Measurements from ENCODE around the gene TIFAB. TPM values are rescaled to one million over a fixed set of nuclear protein-coding genes. Genes with fewer than 3 reads are reported as not detected.

The TIFAB gene
- total RNA-seq, 2 experiments from 2014 or later = not detected

DNA sequence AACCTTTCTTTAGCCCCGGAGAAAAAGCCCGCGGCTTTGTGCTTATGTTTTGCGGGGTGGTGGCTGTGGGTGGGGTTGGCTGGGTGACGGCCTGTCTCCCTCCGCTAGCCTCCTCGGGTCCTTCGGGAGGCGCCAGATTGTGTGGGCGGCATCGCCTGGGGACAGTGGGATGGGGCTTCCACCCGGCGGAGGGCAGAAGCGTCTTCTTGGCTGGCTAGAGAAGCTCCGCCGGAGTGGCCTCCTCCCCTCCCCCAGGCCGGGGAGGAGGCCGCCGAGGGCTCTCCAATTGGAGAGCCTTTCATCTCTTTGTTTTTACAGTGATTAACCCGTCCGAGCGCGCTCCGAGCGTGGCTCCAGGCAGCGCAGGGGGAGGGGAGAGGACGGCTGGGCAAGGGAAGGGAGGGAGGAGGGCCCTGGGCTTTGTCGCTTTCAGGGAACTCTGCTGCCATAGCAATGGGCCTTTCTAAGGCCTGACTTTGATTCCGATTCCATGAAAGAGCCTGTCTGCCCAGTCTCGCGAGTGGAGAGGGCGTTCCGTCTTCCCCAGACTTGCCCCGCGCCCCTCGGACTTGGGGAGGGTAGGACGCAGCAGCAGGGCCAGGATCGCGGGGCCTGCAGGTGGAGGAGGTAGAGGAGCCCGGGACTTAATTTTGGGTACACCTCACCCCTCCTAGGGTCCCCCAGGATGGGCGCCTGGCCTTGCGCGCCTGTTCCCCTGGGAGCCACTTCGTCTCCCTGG is 36.7 kb upstream of the TIFAB start:
- Mint-ChIP-seq H3K27ac (no peak overlapping the region), H3K27me3 (peaks cover 78% of the 10 kb centered on the region), H3K36me3 (ENCODE audit: low read depth) (peaks cover 2% of the 10 kb centered on the region), H3K4me3 (no peak overlapping the region), H3K9me3 (no peaks in the 10 kb centered on the region), H3K4me1 (peaks cover 7% of the 10 kb centered on the region)
- POLR2A ChIA-PET = no interaction called here
- DNase-seq = no peak
- CTCF ChIA-PET = no interaction called here

DNA sequence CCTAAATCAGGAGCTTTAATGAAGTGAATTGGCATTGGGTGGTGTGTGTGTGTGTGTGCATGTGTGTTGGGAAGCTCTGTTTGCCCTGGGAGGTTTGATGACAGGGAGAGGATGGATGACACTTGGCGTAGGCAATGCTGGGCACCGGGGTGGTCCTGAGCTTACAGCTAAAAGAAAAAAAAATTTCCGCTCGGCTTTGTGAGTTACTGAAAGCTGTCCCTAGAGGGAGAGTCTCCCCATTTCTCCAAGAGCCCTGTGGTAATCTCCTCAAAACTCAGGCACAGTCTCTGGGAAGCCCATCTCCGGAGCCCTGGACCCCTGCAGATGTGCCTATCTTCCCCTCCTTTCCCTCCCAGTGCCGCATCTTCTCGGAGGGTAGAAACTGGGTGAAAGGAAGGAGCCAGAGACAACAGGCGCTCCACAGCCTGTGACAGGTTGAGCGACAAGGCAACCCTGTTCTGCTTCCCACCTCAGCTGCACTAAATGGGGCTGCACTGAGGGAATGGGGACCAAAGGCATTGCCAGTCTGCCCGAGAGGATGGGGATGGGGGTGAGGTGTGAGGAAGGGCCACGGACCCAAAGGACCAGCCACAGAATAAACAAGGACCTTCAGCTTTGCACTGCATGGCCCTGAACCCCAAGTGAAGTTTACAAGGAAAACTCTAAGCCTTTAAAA is 35.8 kb upstream of the TIFAB start:
- Mint-ChIP-seq H3K9me3 (no peaks in the 10 kb centered on the region), H3K4me1 (peaks cover 7% of the 10 kb centered on the region), H3K27ac (no peak overlapping the region), H3K4me3 (no peak overlapping the region), H3K27me3 (peaks cover 76% of the 10 kb centered on the region), H3K36me3 (ENCODE audit: low read depth) (peaks cover 2% of the 10 kb centered on the region)
- DNase-seq = no peak
- POLR2A ChIA-PET = no interaction called here
- CTCF ChIA-PET = interaction anchor here (0.9 to 1.0 kb wide), 2 partner anchors 25 to 44 kb away, joined by 3 read pairs; no protein-coding TSS in a partner anchor

DNA sequence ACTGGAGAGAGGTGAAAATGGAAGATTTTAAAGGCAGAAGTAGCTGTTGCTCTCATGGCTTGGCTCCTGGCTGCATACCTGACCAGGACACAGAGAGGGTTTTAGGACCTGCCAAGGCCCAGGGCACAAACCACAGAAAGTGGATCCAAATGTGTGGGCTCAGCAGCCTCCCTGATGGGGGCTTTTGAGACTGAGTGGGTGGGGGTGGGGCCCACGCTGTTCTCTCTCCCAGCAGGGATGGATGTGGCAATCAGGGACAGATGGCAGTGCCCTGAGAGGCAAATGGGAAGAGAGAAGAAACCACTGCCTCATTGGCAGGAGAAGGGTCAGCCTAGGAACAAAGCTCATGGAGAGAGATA is 34.9 kb upstream of the TIFAB start:
- H3K36me3 Mint-ChIP-seq (ENCODE audit: low read depth) = peaks cover 2% of the 10 kb centered on the region
- no peak for DNase-seq
- POLR2A ChIA-PET = no interaction called here
- no peaks in the 10 kb centered on the region for H3K9me3 Mint-ChIP-seq
- no peak overlapping the region for H3K27ac Mint-ChIP-seq
- H3K27me3 Mint-ChIP-seq = peaks cover 66% of the 10 kb centered on the region
- peaks cover 7% of the 10 kb centered on the region for H3K4me1 Mint-ChIP-seq
- CTCF ChIA-PET = interaction anchor here (0.8 to 0.9 kb wide), 2 partner anchors 14 to 24 kb away, joined by 3 read pairs; no protein-coding TSS in a partner anchor
- H3K4me3 Mint-ChIP-seq = no peak overlapping the region

DNA sequence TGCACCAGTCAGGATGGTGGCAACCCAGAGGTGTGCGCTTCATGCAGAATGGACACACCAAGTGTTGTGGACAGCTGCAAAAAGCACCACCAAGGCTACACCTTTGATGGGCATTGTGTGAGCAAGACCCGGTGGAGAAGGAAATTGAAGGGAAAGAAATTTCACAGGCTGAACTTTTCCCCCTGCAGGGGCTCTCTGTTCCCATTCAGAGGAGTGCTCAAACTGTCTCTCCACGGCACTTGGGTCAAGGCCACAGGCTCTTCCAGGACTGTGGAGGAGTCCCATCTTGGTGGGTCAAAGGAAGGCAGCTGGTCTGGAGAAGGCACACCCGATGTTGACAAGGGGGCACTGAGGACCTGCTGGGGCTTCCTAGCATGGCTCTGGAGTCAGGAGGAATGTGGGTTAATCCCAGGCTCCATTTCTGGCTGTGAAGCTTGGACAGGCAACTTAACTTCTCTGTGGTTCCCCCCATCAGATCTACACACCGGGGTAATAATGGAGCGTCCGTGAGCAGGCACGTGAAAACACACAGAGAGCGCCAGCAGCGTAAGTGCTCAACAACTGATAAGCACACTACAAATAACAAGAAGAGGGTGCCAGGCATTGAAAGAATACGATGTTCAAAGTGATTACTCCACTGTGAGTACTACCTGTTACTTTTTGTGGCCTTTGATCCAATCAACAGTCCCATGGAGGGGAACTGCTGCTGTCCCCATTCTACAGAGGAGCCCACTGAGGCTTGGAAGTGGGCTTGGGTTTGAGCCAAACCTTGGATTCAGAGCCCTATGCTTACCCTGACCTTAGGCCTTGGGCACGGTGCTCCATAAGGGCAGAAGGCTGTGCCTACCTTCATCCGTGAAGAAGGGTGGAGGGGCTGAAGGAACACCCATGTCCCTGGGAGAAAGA is 34.2 kb upstream of the TIFAB start:
- Mint-ChIP-seq H3K4me1 (peaks cover 7% of the 10 kb centered on the region), H3K36me3 (ENCODE audit: low read depth) (peaks cover 2% of the 10 kb centered on the region), H3K9me3 (no peaks in the 10 kb centered on the region), H3K27ac (no peak overlapping the region), H3K27me3 (peaks cover 60% of the 10 kb centered on the region), H3K4me3 (no peak overlapping the region)
- POLR2A ChIA-PET = interaction anchor here (0.6 kb wide), 1 partner anchor 81 kb away, joined by 3 read pairs; no protein-coding TSS in a partner anchor
- no peak for DNase-seq
- CTCF ChIA-PET = no interaction called here

DNA sequence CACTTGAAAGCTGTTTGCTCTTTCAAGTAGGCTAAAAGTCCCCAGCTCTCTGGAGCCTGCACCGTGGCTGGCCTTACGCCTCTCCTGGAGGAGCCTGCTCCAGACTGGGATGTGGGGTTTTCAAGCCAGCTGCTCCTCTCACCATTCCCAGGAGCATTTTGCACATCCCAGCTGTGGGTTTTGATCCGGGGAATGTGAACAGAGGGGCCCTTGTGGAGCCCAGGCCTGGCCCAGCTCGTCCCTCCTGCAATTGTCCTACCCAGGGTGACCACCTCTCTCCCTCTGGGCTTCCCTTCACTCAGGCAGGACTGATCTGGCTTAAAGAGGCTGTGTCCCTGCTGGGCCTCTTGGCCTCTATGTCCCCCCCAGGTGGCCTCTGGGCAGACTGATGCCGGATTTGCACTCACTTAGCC is 32.5 kb upstream of the TIFAB start:
- CTCF ChIA-PET = no interaction called here
- Mint-ChIP-seq H3K4me1 (peaks cover 4% of the 10 kb centered on the region), H3K27me3 (peaks cover 44% of the 10 kb centered on the region)

DNA sequence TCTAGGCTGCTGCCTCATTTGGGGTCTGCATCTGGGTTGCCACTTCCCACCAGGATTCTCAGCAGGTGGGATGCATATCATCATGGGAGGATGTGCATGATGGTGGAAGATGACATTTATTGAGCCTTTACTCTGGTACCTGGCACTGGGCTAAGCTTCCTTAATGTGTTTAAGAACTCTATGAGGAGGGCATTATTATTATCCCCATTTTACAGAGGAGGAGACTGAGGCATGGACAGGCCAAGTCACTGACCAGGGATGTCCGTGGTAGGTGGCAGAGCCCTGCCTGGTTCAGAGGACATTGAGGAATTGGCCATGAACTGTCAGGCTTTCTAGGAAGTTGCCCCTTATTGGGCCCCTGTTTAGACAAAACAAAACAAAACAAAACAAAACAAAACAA is 31.1 kb upstream of the TIFAB start:
- POLR2A ChIA-PET = no interaction called here
- Mint-ChIP-seq H3K4me1 (no peaks in the 10 kb centered on the region), H3K4me3 (no peak overlapping the region), H3K27ac (no peak overlapping the region), H3K36me3 (ENCODE audit: low read depth) (no peaks in the 10 kb centered on the region), H3K27me3 (peaks cover 35% of the 10 kb centered on the region), H3K9me3 (no peaks in the 10 kb centered on the region)
- CTCF ChIA-PET = no interaction called here
- no peak for DNase-seq

More for the DNA sequence above, 32.5 kb upstream of the TIFAB start:
- POLR2A ChIA-PET = no interaction called here
- Mint-ChIP-seq H3K4me3 (no peak overlapping the region), H3K27ac (no peak overlapping the region), H3K36me3 (ENCODE audit: low read depth) (no peaks in the 10 kb centered on the region), H3K9me3 (no peaks in the 10 kb centered on the region)
- no peak for DNase-seq

DNA sequence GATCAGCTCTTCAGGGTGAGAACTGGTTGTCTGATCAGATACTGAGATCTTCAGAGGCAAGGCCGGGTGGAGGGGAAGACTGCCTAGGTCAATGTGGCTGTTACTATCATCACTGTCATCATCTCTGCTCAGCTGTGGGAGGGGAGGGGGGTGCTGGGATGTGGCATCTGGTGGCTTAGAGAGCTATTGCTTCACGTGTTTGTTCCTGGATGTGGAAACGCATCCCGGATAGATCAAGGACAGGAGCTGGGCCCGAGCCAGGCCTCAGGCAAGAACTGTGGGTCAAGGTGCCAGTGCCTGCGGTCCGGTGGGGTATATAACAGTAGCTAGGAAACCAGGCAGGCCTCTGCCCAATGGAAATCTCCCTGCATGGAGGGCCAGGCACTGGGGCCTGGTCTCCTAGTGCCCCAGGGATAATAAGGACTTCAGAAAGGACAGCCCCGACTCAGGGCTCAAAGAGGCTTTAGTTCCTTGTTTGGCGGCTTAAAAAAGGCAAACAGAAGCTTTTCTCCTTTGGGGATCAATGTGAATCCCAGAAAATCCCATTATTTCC is 30.3 kb upstream of the TIFAB start:
- Mint-ChIP-seq H3K9me3 (no peaks in the 10 kb centered on the region), H3K36me3 (ENCODE audit: low read depth) (no peaks in the 10 kb centered on the region), H3K27ac (no peak overlapping the region), H3K4me1 (no peaks in the 10 kb centered on the region), H3K27me3 (peaks cover 27% of the 10 kb centered on the region), H3K4me3 (no peak overlapping the region)
- ChIA-PET POLR2A (no interaction called here), CTCF (no interaction called here)
- DNase-seq = no peak

DNA sequence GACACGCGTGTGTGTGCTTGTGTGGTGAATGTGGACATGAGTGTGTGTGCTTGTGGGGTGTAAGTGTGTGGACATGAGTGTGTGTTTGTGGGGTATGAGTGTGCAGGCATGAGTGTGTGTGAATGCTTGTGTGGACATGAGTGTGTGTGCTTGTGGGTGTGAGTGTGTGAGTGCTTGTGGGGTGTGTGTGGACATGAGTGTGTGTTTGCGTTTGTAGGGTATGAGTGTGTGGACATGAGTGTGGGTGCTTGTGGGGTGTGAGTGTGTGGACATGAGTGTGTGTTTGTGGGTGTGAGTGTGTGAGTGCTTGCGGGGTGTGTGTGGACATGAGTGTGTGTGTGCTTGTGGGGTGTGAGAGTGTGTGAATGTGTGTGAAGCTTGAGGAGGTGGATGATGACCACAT is 29.8 kb upstream of the TIFAB start:
- H3K27me3 Mint-ChIP-seq = peaks cover 22% of the 10 kb centered on the region
- H3K9me3 Mint-ChIP-seq = no peaks in the 10 kb centered on the region
- no peaks in the 10 kb centered on the region for H3K36me3 Mint-ChIP-seq (ENCODE audit: low read depth)
- no peak overlapping the region for H3K27ac Mint-ChIP-seq
- POLR2A ChIA-PET = no interaction called here
- H3K4me3 Mint-ChIP-seq = no peak overlapping the region
- H3K4me1 Mint-ChIP-seq = no peaks in the 10 kb centered on the region
- DNase-seq = no peak
- CTCF ChIA-PET = no interaction called here

DNA sequence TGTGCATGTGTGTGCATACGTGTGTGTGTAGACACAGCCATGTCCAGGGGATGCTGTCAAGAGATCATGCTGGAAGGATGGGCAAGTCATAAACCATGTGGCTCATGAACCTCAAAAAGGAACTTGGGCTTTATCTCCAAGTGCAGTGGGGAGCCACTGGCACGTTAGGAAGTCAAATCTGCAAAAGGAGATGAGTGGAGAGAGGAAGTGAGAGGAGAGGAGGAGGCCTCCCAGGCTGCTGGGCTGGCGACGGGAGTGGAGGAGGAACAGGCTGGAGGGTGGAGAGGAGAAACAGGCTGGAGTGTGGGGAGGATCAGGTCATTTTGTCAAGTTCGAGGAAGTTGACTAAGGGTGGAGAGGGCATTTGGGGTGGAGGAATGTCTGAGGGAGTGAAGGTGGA is 29.2 kb upstream of the TIFAB start:
- no peaks in the 10 kb centered on the region for H3K9me3 Mint-ChIP-seq
- ChIA-PET POLR2A (no interaction called here), CTCF (no interaction called here)
- H3K27me3 Mint-ChIP-seq = peaks cover 21% of the 10 kb centered on the region
- no peak overlapping the region for H3K27ac Mint-ChIP-seq
- no peaks in the 10 kb centered on the region for H3K4me1 Mint-ChIP-seq
- no peak for DNase-seq
- H3K36me3 Mint-ChIP-seq (ENCODE audit: low read depth) = no peaks in the 10 kb centered on the region
- no peak overlapping the region for H3K4me3 Mint-ChIP-seq

DNA sequence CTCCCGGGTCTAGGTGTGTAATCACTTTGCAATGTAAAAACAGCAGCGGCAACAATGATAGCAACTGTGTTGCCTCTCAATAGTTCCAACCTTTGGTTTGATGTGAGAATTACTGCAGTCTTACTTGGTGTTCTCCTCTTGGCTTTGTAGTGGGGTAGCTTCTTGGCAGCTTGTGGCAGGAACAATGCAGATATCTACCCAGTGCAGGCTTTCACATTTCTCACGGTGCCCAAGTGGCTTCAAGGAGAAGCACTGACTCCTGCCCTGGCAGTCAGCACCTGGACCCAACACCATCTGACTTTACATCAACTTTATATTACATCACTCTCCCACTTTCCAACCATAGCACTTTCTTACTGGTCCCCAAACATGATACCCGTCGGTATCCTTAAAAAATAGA is 28.4 kb upstream of the TIFAB start:
- CTCF ChIA-PET = interaction anchor here (1.2 kb wide), 1 partner anchor 86 kb away, joined by 3 read pairs; no protein-coding TSS in a partner anchor

DNA sequence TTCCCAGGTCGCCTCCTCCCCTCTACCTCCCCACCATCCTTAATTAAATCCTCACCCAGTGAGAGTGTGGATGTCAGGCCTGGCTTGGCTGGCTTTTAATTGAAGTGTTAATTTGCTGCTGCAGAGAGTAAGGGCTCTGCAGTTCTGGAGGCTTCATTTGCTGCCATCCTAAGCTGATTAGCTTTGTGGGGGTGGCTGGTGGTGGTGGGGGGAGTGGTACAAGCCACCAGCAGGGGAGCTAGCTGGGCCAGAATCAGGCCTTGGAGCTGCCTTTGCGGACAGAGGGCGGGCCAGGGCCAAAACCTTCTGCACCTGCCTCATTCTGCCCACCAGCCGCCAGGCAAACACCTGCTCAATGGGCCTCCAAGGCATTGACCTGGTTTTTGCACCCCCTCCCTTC is 26.8 kb upstream of the TIFAB start:
- POLR2A ChIA-PET = no interaction called here
- Mint-ChIP-seq H3K4me1 (no peaks in the 10 kb centered on the region), H3K4me3 (no peak overlapping the region), H3K36me3 (ENCODE audit: low read depth) (no peaks in the 10 kb centered on the region), H3K27me3 (peaks cover 14% of the 10 kb centered on the region), H3K9me3 (no peaks in the 10 kb centered on the region), H3K27ac (no peak overlapping the region)
- DNase-seq = no peak
- CTCF ChIA-PET = interaction anchor here (0.5 kb wide), 1 partner anchor 54 kb away, joined by 3 read pairs; no protein-coding TSS in a partner anchor

More for the DNA sequence above, 28.4 kb upstream of the TIFAB start:
- no peak overlapping the region for H3K27ac Mint-ChIP-seq
- no peaks in the 10 kb centered on the region for H3K36me3 Mint-ChIP-seq (ENCODE audit: low read depth)
- no peaks in the 10 kb centered on the region for H3K4me1 Mint-ChIP-seq
- no peak overlapping the region for H3K4me3 Mint-ChIP-seq
- peaks cover 19% of the 10 kb centered on the region for H3K27me3 Mint-ChIP-seq
- POLR2A ChIA-PET = no interaction called here
- no peak for DNase-seq
- no peaks in the 10 kb centered on the region for H3K9me3 Mint-ChIP-seq

DNA sequence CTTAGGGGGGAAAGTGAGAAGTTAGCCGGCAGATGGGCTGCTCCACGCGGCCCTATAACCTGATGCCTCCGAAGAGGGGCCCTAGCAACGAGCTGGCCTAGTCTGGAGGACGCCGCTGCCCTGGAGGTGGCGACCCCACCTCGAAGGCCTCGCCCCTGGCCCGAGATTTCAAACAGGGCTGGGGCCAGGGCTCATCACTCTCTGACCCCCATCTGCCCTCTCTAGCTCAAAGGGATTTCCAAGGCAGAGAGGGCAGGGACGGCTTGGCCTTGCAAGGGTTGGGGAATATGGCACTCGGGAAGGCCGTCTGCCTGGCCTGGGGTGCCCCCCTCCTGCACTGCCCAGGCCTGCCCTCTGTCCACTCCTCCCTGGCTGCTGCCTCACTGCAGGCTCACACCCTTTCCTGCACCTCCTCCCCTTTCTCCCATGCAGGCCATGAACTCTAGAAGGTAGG is 25.5 kb upstream of the TIFAB start:
- peaks cover 18% of the 10 kb centered on the region for H3K27me3 Mint-ChIP-seq
- POLR2A ChIA-PET = no interaction called here
- no peaks in the 10 kb centered on the region for H3K9me3 Mint-ChIP-seq
- no peak overlapping the region for H3K27ac Mint-ChIP-seq
- no peaks in the 10 kb centered on the region for H3K4me1 Mint-ChIP-seq
- H3K4me3 Mint-ChIP-seq = no peak overlapping the region
- DNase-seq = no peak
- no peaks in the 10 kb centered on the region for H3K36me3 Mint-ChIP-seq (ENCODE audit: low read depth)
- CTCF ChIA-PET = no interaction called here
